Measurements from ENCODE around the gene AANAT.

AANAT gene

GRCh38 chr17:76442341-76443338 is 24.8 kb upstream of the AANAT start:
- FAIRE-seq: no peak

GRCh38 chr17:76444518-76445311 is 22.7 kb upstream of the AANAT start:
- FAIRE-seq: no peak

GRCh38 chr17:76445697-76446448 is 21.5 kb upstream of the AANAT start:
- no peak for FAIRE-seq

- no peak for FAIRE-seq
These were observed 20.8 kb upstream of the AANAT start for GRCh38 chr17:76446449-76447231.

- no peak for FAIRE-seq
These were observed 19.3 kb upstream of the AANAT start for GRCh38 chr17:76447931-76448652.

GRCh38 chr17:76449126-76449525 is 18.3 kb upstream of the AANAT start:
- no peak for FAIRE-seq

GRCh38 chr17:76451506-76451905 is 15.9 kb upstream of the AANAT start:
- no peak for FAIRE-seq

- FAIRE-seq: no peak
These were observed 15.2 kb upstream of the AANAT start for GRCh38 chr17:76452127-76452659.

- FAIRE-seq: no peak
These were observed 14.6 kb upstream of the AANAT start, which contains the start of gene UBE2O for GRCh38 chr17:76452660-76453430. TSS of gene UBE2O (minus strand) at chr17:76453152. CDS start at chr17:76453141, 11 bp downstream.

GRCh38 chr17:76453431-76453743 is 14.0 kb upstream of the AANAT start:
- no peak for FAIRE-seq

GRCh38 chr17:76458580-76459490 is 8.6 kb upstream of the AANAT start:
- FAIRE-seq: no peak

- no peak for FAIRE-seq
These were observed 7.7 kb upstream of the AANAT start for GRCh38 chr17:76459674-76460073.

GRCh38 chr17:76461765-76462555 is 5.4 kb upstream of the AANAT start:
- FAIRE-seq: no peak

- FAIRE-seq: no peak
These were observed 4.7 kb upstream of the AANAT start for GRCh38 chr17:76462556-76463290.

GRCh38 chr17:76466775-76467130 is 650 bp upstream of the AANAT start:
- no peak for FAIRE-seq

- no peak for FAIRE-seq
These were observed 618 bp downstream of the AANAT start for GRCh38 chr17:76467809-76468633.

- no peak for FAIRE-seq
These were observed 1.2 kb downstream of the AANAT start for GRCh38 chr17:76468634-76469010.

Data from G401.6 (cell line).